GM18526 (cell line): ENCODE measurements around the gene KCNN4.

Experiments used
- POLR2A ChIP-seq: IDR thresholded peaks from 3 replicates; pipeline ENCODE4 v1.6.1; 2011; ENCODE audit not compliant: insufficient read length; ENCODE audit errors: extremely low read depth

KCNN4 gene

GRCh38 chr19:43765109-43765876 lies 15.5 kb downstream of the KCNN4 start:
- no peak for TF ChIP-seq POLR2A

DNA sequence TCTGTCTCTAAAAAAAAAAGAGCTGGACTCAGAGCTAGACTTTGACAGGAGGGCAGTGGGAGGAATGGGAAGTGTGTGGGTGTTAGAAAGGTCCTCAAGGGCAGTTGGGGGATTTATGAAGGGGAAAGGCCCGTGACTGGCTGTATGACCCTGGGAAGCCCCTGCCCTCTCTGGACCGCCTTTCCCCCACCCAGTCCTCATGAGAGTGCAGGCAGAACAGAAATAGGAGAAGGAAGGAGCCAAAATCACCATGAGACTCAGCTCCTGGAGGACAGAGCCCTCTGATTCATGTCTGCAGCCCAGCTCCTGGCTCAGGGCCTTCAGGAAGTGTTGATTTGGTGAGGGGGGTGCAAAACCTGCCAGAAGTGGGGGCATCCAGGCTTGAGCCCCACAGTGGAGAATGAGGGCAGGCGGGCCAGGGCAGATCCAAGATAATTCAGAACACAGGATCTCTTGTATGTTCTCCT lies 17.3 kb downstream of the KCNN4 start:
- TF ChIP-seq POLR2A: peak; percentile 28

- no peak for TF ChIP-seq POLR2A
Measured at GRCh38 chr19:43762814-43763213, 18.0 kb downstream of the KCNN4 start.

DNA sequence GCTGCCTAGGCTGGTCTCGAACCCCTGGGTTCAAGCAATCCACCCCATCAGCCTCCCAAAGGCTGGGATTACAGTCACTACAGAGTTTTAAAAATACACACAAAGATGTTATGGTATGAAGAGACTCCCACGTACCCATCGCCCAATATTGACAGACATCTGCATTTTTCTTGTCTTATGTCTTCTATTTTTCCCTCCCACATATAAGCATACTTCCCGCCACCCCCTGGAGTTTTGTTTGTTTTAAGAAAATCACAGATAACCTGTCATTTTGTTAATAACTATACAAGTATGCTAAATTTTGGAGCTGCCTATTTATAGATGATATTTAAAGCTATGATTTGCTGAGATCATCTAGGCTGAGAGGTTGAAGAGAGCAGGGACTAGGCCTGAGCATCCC lies 19.8 kb downstream of the KCNN4 start:
- no peak for TF ChIP-seq POLR2A

DNA sequence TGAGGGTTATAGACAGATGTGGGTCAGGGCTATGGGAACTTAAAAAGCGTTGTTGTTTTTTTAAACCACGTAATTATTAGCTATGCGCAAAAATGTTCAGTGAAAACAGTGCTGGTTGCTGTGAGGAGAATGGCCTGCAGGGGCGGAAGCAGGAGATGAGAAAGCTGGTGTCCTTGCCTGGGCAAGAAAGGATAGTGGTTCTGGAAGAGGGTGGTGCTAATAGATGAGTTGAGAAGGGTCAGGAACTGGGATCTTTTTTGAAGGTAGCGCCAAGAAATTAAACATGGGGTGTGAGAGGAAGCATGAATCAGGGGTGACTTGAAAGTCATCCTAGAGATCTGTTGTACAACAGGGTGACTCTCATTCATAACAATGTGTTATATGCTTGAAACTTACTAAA lies 21.3 kb downstream of the KCNN4 start:
- TF ChIP-seq POLR2A: peak; percentile 1

DNA sequence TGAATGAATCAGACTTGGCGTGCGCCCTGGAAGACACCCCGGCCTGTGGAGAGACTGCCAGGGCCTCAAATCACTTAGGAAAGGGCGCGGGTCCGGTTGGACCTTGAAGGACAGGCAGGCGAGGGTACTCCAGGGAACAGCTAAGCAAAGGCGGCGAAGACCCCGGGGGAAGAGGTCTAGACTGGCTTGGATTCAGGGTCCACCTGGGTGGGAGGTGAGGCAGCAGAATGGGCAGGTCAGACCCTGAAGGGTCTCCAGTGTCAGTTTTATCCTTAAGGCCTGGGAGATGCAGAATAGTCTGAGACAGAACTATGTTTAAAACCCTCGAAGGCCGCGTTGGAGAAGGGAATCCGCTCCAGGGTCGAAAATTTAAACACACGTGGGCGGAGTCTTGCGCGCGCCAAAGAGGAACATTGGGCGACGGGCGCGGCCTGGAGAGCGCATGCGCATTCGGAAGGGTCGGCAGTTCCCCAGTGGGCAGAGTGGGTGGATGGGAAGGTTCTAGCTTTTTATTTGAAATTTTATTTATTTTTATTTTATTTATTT lies 25.4 kb downstream of the KCNN4 start:
- peak; percentile 24 for TF ChIP-seq POLR2A

GRCh38 chr19:43754503-43755255 lies 26.1 kb downstream of the KCNN4 start, which contains the start of gene SMG9:
Gene SMG9 (minus strand): TSS chr19:43754962. CDS start chr19:43750741, 4,221 bp downstream.
- TF ChIP-seq POLR2A: peak; percentile 74

DNA sequence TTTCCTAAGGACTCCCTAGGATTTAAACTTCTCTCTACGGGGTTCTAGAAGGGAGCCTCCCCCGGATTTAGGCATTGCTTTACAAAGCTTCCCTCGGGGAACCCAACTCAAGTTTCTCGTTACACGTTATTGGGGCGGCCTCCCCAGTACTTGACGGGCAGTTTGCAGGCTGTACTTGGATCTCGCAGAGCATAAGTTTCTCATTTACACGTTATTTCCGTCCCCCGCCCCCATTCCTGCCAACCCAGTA lies 26.6 kb downstream of the KCNN4 start:
- TF ChIP-seq POLR2A: no peak

DNA sequence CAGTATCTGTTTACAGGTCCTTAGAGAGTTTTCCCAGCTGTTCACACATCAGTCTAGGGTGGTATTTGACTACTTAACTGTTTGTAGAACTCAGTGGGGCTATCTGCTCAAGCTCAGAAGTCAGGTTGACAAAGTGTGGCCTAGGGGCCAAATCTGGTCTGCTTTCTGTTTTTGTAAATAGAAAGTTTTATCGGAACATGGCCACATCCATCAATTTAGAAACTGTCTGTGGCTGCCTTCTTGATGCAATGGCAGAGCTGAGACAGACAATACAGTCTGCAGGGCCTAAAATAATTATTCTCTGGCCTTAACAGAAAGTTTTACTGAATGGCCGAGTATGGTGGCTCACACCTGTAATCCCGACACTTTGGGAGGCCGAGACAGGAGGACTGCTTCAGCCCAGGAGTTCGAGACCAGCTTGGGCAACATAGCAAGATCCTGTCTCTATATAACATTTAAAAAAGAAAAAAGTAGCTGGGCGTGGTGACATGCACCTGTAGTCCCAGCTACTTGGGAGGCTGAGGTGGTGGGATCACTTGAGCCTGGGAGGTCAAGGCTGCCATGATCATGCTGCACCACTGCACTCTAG lies 28.4 kb downstream of the KCNN4 start:
- no peak for TF ChIP-seq POLR2A

GRCh38 chr19:43751466-43752220 lies 29.1 kb downstream of the KCNN4 start:
- no peak for TF ChIP-seq POLR2A

GRCh38 chr19:43749898-43750297 lies 30.9 kb downstream of the KCNN4 start:
- no peak for TF ChIP-seq POLR2A

DNA sequence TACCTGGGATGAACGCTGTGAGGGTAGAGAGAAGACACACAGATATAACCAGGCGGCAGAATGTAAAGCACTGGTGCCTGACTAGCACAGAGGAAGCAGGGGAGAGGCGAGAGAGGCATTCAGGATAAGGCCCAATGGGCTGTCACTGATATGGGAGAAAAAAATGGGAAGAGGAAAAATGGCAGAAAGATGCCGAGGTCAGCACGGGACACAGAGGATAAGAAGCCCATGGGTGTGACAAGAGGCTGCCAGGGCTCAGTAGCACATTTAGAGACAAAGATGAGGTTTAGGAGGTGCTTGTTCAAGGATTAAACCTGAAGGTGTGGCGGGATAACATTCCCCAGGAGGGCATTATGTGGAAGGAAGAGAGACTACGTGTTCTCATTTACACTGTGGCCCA lies 31.6 kb downstream of the KCNN4 start:
- no peak for TF ChIP-seq POLR2A

- no peak for TF ChIP-seq POLR2A
Measured at GRCh38 chr19:43748685-43749084, 32.1 kb downstream of the KCNN4 start.

DNA sequence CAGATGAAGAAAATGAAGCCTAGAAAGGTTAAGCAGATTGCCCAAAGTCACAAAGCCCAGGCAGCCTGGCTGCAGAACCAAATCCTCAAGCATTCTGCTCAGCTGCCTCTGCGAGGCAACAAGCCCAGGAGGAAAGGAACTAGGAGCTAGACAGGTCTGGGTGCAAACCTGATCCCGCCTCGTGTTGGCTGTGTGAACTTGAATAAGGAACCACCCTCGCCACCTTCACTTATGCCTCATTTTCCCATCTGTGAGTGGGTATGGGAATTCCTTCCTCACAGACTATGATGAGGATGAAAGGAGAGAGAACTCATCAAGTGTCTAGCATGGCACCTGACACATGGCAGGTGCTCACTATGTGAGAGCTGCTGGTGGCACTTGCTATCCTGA lies 32.6 kb downstream of the KCNN4 start:
- no peak for TF ChIP-seq POLR2A

GRCh38 chr19:43747557-43748204 lies 33.1 kb downstream of the KCNN4 start:
- TF ChIP-seq POLR2A: no peak
